SK-N-MC (cell line): Measurements from ENCODE around the gene PROX1.

ENCODE experiments used
- EZH2 ChIP-seq: fragments of 200-600 bp; sonication (generic); IDR thresholded peaks from one replicate; pipeline ENCODE4 v1.6.1; 2017; ENCODE audit warnings: antibody characterized with exemption
- FOXP2 ChIP-seq: optimal IDR thresholded peaks from 2 replicates; pipeline ENCODE3; 2011; ENCODE audit warnings: mild to moderate bottlenecking, moderate library complexity; ENCODE audit not compliant: insufficient read depth; ENCODE audit errors: extremely low read length, control extremely low read depth
- POLR2AphosphoS5 ChIP-seq: IDR thresholded peaks from 2 replicates; pipeline ENCODE4 v1.6.1; 2012; ENCODE audit warnings: mild to moderate bottlenecking, low read depth, low read length, borderline replicate concordance

GRCh38 chr1:213956295-213956770 lies 31.4 kb upstream of the PROX1 start:
- TF ChIP-seq POLR2AphosphoS5 (no peak), EZH2 (no peak), FOXP2 (no peak)
